T-helper 1 cell treated with Interleukin-12 subunit alpha and Interleukin-12 subunit beta and Interleukin-4 antibody, amounts not matched to agents 30 μg/mL and 1 μg/mL, for 36 hours (primary cell): ENCODE measurements around the gene PPAT.
"Not testable (repeated sequence)": the region's sequence is repeated elsewhere in the genome, so short reads cannot be mapped to it uniquely, and the experiment has no call there.

Source experiments
- H3K27ac Mint-ChIP-seq: one replicate; pipeline ENCODE4 v1.8.0; 2021; ENCODE audit warnings: mild to moderate bottlenecking, mixed read lengths
- H3K27me3 Mint-ChIP-seq: one replicate; pipeline ENCODE4 v1.8.0; 2021; ENCODE audit warnings: low read depth, mixed read lengths
- H3K36me3 Mint-ChIP-seq: one replicate; pipeline ENCODE4 v1.8.0; 2021; ENCODE audit warnings: low read depth, mixed read lengths
- H3K4me1 Mint-ChIP-seq: one replicate; pipeline ENCODE4 v1.8.0; 2021; ENCODE audit warnings: low read depth, mixed read lengths
- H3K4me3 Mint-ChIP-seq: one replicate; pipeline ENCODE4 v1.8.0; 2021; ENCODE audit warnings: mild to moderate bottlenecking, moderate library complexity, mixed read lengths
- H3K9me3 Mint-ChIP-seq: one replicate; pipeline ENCODE4 v1.8.0; 2021; ENCODE audit warnings: mixed read lengths

Gene PPAT

GRCh38 chr4:56435140-56435926 is at the start of gene PPAT:
TSS of gene PPAT (minus strand) at chr4:56435615. CDS start at chr4:56435477, 138 bp downstream.
- Mint-ChIP-seq H3K27me3 (no peaks in the 10 kb centered on the region), H3K9me3 (no peaks in the 10 kb centered on the region), H3K36me3 (peaks cover 7% of the 10 kb centered on the region), H3K27ac (peak within 1 kb of the TSS; percentile 98), H3K4me3 (peak within 1 kb of the TSS; percentile 95), H3K4me1 (peaks cover 41% of the 10 kb centered on the region)

- no peak overlapping the region for H3K4me3 Mint-ChIP-seq
- H3K9me3 Mint-ChIP-seq, result no peaks in the 10 kb centered on the region
- H3K27me3 Mint-ChIP-seq, result no peaks in the 10 kb centered on the region
- peaks cover 52% of the 10 kb centered on the region for H3K36me3 Mint-ChIP-seq
- H3K4me1 Mint-ChIP-seq, result peaks cover 11% of the 10 kb centered on the region
- H3K27ac Mint-ChIP-seq, result no peak overlapping the region
Measured at GRCh38 chr4:56480691-56481090, 45.3 kb upstream of the PPAT start.

- peaks cover 53% of the 10 kb centered on the region for H3K36me3 Mint-ChIP-seq
- no peak overlapping the region for H3K4me3 Mint-ChIP-seq
- H3K9me3 Mint-ChIP-seq, result no peaks in the 10 kb centered on the region
- H3K27ac Mint-ChIP-seq, result no peak overlapping the region
- H3K4me1 Mint-ChIP-seq, result peaks cover 10% of the 10 kb centered on the region
- H3K27me3 Mint-ChIP-seq, result no peaks in the 10 kb centered on the region
Measured at GRCh38 chr4:56477192-56477702, 41.8 kb upstream of the PPAT start.

DNA sequence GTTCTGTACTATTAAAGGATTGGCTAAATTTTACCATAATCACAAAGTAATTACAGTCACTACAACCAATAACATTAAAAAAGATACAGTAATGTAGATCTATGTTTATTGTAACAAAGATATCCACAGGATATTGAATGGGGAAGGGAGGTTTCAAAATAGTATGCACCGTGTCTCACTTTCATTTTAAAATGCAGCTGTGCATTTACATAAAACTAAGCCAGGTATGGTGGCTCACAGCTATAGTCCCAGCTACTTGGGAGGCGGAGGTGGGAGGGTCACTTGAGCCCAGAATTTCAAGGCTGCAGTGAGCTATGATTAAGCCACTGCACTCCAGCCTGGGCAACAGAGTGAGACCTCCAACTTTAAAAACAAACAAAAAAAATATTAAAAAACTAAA is 40.5 kb upstream of the PPAT start:
- no peaks in the 10 kb centered on the region for H3K9me3 Mint-ChIP-seq
- peaks cover 59% of the 10 kb centered on the region for H3K36me3 Mint-ChIP-seq
- no peak overlapping the region for H3K4me3 Mint-ChIP-seq
- H3K27ac Mint-ChIP-seq, result no peak overlapping the region
- H3K4me1 Mint-ChIP-seq, result peaks cover 12% of the 10 kb centered on the region
- H3K27me3 Mint-ChIP-seq, result no peaks in the 10 kb centered on the region

DNA sequence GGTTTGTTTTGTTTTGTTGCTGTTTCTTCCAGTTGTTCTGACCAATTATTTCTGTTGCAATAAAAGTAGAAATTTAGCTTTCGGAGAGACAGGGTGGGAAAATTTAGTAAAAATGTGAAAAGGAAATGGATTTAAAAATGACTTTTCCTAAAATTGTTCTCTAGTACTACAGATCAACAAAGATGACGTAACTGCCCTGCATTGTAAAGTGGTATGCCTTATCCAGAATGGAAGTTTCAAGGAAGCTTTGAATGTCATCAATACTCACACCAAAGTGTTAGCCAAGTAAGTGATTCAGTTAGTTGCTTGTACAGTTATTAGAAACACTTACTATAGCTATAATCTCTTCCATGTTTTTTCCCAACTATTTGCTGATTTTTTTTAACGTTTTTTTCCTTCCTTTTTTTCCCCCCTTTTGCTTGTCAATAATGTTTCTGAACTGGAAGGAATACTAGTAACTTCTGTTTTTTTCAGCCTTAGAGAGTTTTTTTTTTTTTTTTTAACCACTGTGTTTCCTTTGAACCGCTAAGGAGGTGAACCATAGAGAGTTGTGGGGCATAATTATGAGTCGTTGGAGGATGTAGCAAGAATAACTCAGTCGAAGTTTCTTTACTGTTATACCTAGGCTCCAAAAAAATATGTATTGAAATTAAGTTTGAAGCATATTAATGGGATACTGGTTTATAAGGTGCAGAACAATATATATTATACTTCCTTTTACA is 34.2 kb upstream of the PPAT start:
- Mint-ChIP-seq H3K27ac (peak overlapping the region; percentile 80), H3K36me3 (peaks cover 34% of the 10 kb centered on the region), H3K9me3 (no peaks in the 10 kb centered on the region), H3K27me3 (no peaks in the 10 kb centered on the region), H3K4me1 (peaks cover 46% of the 10 kb centered on the region), H3K4me3 (peak overlapping the region; percentile 81)

DNA sequence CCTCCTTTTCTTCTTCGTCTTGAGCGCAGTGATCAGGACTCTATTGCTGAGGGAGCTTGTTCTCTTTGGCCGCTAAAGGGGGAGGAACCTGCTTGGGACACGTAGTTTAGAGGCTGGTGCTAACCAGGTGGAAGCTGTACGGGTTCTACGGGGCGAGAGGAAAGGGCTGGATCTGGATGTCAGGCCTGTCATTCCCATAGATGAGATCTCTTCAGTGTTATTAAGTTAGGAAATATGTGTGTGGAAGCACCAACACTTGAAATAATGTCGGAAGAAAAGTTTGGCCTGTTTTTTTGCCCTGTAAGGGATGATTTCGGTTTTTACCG is 32.6 kb upstream of the PPAT start:
- peaks cover 51% of the 10 kb centered on the region for H3K4me1 Mint-ChIP-seq
- no peaks in the 10 kb centered on the region for H3K27me3 Mint-ChIP-seq
- no peaks in the 10 kb centered on the region for H3K9me3 Mint-ChIP-seq
- H3K36me3 Mint-ChIP-seq, result peaks cover 28% of the 10 kb centered on the region
- peak overlapping the region; percentile 97 for H3K4me3 Mint-ChIP-seq
- peak overlapping the region; percentile 79 for H3K27ac Mint-ChIP-seq

GRCh38 chr4:56467284-56468096 is 32.1 kb upstream of the PPAT start, which contains the start of gene SRP72:
TSS of gene SRP72 (plus strand) at chr4:56467617. CDS start at chr4:56467636, 19 bp downstream.
- no peaks in the 10 kb centered on the region for H3K27me3 Mint-ChIP-seq
- peaks cover 24% of the 10 kb centered on the region for H3K36me3 Mint-ChIP-seq
- peaks cover 51% of the 10 kb centered on the region for H3K4me1 Mint-ChIP-seq

DNA sequence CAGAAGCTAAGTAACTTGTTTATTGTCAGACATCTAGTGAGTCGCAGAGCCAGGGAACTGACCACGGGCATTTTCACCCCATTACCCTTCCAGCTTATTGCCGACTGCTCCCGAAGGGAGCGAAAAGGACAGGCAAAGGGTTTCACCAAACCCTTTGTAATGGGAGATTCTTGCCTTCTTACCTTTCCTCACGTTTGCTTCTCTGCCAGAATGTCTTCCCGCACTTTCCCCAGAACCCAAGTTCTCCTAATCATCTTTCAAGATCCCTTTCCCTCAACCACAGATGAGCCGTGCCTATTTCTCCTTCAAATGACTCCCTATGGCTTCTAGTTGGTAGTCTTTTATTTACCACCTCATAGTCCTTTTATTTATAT is 31.5 kb upstream of the PPAT start:
- Mint-ChIP-seq H3K4me1 (peaks cover 52% of the 10 kb centered on the region), H3K9me3 (no peaks in the 10 kb centered on the region), H3K27ac (peak overlapping the region; percentile 98), H3K27me3 (no peaks in the 10 kb centered on the region), H3K36me3 (peaks cover 26% of the 10 kb centered on the region), H3K4me3 (peak overlapping the region; percentile 97)

More at GRCh38 chr4:56467284-56468096, 32.1 kb upstream of the PPAT start, which contains the start of gene SRP72:
- peak within 1 kb of the TSS; percentile 98 for H3K27ac Mint-ChIP-seq
- H3K9me3 Mint-ChIP-seq, result no peaks in the 10 kb centered on the region
- H3K4me3 Mint-ChIP-seq, result peak within 1 kb of the TSS; percentile 97

DNA sequence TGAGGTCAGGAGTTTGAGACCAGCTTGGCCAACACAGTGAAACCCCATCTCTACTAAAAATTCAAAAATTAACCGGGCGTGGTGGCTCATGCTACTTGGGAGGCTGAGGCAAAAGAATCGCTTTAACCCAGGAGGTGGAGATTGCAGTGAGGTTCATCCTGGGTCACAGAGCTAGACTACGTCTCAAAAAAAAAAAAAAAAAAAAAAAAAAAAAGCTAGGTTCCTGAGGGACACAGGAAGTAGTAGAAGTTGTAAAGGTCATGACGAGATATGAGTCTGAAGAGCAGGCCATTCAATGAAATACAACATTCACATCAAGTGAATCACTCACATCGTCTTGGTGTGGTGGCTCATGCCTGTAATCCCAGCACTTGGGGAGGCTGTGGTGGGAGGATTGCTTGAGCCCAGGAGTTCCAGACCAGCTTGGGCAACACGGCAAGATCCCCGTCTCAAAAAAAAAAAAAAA is 30.9 kb upstream of the PPAT start:
- peak overlapping the region; percentile 98 for H3K27ac Mint-ChIP-seq
- not testable (repeated sequence) for H3K27me3 Mint-ChIP-seq, H3K9me3 Mint-ChIP-seq
- H3K4me3 Mint-ChIP-seq, result peak overlapping the region; percentile 97
- peaks cover 25% of the 10 kb centered on the region for H3K36me3 Mint-ChIP-seq
- peaks cover 51% of the 10 kb centered on the region for H3K4me1 Mint-ChIP-seq

GRCh38 chr4:56465599-56466295 is 30.3 kb upstream of the PPAT start:
- H3K4me1 Mint-ChIP-seq, result peaks cover 51% of the 10 kb centered on the region
- H3K27me3 Mint-ChIP-seq, result no peaks in the 10 kb centered on the region
- peak overlapping the region; percentile 97 for H3K4me3 Mint-ChIP-seq
- peaks cover 25% of the 10 kb centered on the region for H3K36me3 Mint-ChIP-seq
- no peaks in the 10 kb centered on the region for H3K9me3 Mint-ChIP-seq
- peak overlapping the region; percentile 98 for H3K27ac Mint-ChIP-seq

DNA sequence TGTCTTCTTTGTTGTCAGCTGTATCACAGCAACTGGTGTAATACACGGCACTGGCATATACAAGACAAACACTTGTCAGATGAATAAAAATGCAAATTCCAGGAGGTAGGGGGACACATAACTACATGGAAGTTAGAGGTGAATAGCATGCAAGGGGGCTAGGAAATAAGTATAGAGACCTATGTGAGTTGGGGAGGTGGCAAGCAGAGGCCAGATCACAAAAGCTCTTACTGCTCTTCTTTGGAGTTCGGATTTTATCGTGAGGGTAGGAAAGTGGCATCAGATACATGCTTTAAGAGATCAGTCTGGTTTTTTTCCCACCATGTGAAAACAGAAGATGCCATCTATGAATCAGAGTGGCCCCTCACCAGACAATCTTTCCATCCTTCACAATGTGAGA is 29.2 kb upstream of the PPAT start:
- H3K36me3 Mint-ChIP-seq, result peaks cover 28% of the 10 kb centered on the region
- H3K4me1 Mint-ChIP-seq, result peaks cover 47% of the 10 kb centered on the region
- H3K4me3 Mint-ChIP-seq, result peak overlapping the region; percentile 6
- no peak overlapping the region for H3K27ac Mint-ChIP-seq
- H3K27me3 Mint-ChIP-seq, result no peaks in the 10 kb centered on the region
- no peaks in the 10 kb centered on the region for H3K9me3 Mint-ChIP-seq

GRCh38 chr4:56463711-56464110 is 28.3 kb upstream of the PPAT start:
- Mint-ChIP-seq H3K36me3 (peaks cover 27% of the 10 kb centered on the region), H3K4me3 (no peak overlapping the region), H3K4me1 (peaks cover 40% of the 10 kb centered on the region), H3K27me3 (no peaks in the 10 kb centered on the region), H3K9me3 (no peaks in the 10 kb centered on the region), H3K27ac (no peak overlapping the region)

GRCh38 chr4:56462157-56462556 is 26.7 kb upstream of the PPAT start:
- no peaks in the 10 kb centered on the region for H3K9me3 Mint-ChIP-seq
- H3K27me3 Mint-ChIP-seq, result no peaks in the 10 kb centered on the region
- H3K27ac Mint-ChIP-seq, result no peak overlapping the region
- H3K36me3 Mint-ChIP-seq, result peaks cover 26% of the 10 kb centered on the region
- H3K4me1 Mint-ChIP-seq, result peaks cover 31% of the 10 kb centered on the region
- H3K4me3 Mint-ChIP-seq, result no peak overlapping the region

- H3K4me3 Mint-ChIP-seq, result no peak overlapping the region
- H3K9me3 Mint-ChIP-seq, result no peaks in the 10 kb centered on the region
- H3K27ac Mint-ChIP-seq, result no peak overlapping the region
- H3K27me3 Mint-ChIP-seq, result no peaks in the 10 kb centered on the region
- H3K36me3 Mint-ChIP-seq, result peaks cover 33% of the 10 kb centered on the region
- peaks cover 16% of the 10 kb centered on the region for H3K4me1 Mint-ChIP-seq
Measured at GRCh38 chr4:56460085-56460484, 24.7 kb upstream of the PPAT start.
